HG03520 (cell line): ENCODE measurements around the gene STK32C.
"Not testable (repeated sequence)": the region's sequence is repeated elsewhere in the genome, so short reads cannot be mapped to it uniquely, and the experiment has no call there.

Experiments used
- ATAC-seq: cut with Tn5 transposase; IDR thresholded peaks from one replicate; pipeline ENCODE4 v1.9.1; 2021; ENCODE audit warnings: mild to moderate bottlenecking, moderate library complexity; ENCODE audit not compliant: unreplicated experiment

Gene STK32C

DNA sequence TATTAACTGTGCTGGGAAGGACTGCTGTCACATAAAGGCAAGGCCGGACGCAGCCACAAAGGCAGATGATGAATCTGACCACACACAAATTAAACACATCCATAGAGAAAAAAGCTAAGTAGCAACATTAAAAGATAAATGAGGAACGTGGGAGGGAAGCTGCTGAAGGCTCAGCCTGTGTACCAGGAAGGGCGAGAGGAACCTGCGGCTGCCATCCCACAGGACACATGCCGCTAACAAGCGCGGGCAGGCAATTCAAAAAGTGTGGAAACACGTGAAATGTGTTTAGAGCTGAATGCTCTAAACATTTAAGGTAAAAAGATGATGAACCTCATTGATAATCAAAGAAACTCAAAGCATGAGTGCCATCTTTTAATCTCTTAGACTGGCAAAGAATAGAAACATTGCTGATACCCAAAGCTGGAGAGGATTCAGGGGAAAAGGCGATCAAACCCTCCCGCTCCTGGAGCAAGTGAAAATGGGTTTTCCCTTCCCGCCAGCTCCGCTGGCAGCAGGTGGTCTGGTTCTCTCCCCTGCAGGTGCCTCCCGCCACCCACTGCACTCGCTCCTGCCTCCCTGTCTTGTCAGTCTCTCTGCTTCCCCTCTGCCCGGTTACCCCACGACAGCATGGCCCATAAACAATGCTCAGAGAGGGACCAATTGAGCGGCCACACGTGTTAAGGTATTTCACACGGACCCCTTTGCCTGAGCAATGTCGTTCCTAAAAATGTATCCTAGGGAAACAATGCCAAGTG is 4.2 kb downstream of the STK32C start:
- ATAC-seq = no peak

DNA sequence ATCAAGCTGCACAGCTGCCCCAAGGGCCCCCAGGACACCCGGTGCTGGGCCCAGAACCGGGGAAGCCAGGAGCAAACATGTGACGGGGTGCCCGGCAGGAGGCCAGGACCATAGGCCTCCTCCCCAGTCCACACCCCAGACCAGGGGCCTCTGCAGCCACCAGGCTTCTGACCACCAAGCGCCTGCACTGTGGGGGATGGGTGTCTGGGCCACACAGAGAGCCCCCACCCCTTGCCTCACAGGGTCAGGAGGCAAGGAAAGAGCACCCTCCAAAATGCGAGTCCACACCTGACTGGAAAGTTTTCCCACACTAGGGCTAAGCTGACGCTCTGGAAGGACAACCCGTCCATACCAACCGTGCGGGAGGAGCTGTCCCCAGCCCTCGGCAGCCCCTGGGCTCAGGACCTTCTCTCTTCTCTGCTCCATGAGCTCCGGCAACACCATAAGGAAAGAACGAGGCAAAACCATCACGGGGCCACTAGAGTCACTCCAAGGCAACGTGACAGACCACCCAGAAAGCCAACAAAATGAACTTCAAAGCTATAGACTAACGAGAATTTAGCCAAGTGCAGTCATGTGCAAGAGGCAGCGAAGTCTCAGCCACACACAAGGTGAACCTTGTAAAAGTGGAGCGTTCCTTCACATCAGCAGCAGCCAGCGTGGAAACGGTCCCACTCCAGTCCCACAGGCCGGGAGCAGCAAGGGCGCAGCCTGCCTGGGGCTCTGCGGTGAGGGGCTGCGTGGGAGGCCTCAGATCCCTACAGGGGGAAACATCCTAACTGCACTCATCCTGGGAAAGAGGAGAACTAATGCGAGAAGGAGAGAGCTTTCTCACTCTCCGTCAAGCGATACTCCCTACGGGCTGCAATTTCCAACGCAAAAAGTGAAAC is 5.1 kb downstream of the STK32C start:
- ATAC-seq = no peak

GRCh38 chr10:132301371-132302330 is 6.1 kb downstream of the STK32C start:
- no peak for ATAC-seq

DNA sequence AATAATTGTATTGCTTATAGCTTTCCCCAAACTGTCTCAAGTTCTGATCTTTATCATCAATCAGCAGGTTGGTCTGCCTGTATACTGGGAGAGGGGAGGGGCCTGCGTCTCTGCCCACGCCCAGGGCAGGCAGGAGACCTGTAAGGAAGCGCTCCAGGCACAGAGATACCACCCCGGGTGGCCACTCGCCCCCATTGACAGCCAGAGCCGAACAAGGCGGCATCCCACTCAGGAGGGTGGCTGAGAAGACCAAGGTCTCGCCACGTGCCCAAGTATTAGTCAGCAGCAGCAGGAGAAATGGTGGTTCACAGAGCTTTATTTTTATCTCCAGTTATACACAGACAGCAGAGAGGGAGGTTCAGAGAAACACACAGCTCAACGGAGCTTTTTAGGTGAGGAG is 7.2 kb downstream of the STK32C start:
- ATAC-seq = no peak

GRCh38 chr10:132299371-132300336 is 8.1 kb downstream of the STK32C start:
- ATAC-seq = no peak

DNA sequence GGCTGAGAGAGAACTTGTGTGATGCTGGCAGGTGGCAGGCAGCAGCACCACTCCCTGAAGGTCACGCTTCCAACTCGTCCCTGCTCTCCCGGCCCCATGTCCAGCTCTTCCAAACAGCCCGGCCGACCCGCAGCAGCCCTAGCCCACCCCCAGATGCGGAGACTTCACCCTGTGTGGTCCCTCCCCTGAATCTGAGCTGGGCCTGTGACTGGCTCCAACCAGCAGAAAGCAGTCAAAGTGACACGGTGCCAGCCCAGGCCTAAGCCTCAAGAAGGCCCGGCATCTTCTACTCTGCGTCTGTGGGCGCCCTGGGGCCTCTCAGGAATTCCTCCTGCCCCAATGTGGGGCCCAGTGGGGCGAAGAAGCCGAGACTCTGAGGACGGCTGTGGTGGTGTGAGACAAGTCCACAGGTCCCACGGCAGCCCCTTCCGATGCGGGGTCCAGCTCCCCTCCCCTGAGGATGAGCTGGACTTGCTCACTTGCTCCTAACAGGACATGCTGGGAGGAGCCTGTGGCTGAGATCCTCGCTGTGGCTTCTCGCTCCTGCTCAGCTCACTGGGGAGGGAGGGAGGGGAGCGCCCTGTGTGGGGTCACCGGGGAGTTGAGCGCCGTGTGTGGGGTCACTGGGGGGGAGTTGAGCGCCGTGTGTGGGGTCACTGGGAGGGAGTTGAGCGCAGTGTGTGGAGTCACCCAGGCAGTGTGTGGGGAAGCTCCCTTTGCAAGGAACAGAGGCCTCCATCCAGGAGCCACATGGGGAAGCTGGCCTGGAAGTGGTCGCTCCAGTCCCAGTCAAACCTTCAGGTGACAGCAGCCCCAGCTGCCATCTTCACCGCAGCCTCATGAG is 9.5 kb downstream of the STK32C start:
- no peak for ATAC-seq

- ATAC-seq = no peak
These were observed 10.2 kb downstream of the STK32C start for GRCh38 chr10:132297526-132297925.

DNA sequence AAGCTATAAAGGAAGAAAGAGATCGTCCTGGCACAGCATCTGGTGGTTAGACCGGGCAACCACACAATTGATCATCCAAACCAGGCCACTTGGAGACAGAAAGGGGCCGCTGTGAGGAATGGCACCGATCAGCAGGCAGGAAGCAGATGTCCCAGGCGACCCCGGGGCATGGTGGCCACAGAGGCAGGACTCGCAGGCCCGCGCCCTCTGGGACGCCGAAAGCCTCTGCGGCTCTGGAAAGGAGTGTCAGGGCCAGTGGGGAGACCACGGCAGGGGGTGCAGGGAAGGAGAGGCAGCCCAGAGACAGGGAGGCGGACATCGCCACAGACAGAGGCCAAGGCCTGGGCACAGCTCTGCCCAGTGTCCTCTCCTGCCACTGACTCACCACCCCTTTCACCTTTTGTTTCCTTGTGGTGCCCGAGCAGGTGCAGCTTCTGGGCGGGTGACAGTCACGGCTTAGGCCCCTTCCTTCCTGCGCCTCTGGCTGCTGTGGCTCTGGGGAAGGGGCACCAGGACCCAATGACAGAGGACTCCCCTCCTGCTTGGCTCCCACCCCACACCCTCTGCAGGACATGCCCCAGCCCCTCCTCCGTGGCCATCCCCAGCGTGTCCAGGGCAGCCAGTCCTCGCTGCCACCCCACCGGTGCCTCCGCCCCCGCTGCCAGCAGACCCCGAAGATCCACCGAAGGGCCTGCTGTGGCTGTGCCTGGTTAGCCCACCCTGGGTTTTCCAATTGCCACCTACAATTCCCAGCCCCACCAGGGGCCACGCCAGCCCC is 10.9 kb downstream of the STK32C start:
- ATAC-seq = no peak

GRCh38 chr10:132295481-132295880 is 12.3 kb downstream of the STK32C start:
- not testable (repeated sequence) for ATAC-seq

DNA sequence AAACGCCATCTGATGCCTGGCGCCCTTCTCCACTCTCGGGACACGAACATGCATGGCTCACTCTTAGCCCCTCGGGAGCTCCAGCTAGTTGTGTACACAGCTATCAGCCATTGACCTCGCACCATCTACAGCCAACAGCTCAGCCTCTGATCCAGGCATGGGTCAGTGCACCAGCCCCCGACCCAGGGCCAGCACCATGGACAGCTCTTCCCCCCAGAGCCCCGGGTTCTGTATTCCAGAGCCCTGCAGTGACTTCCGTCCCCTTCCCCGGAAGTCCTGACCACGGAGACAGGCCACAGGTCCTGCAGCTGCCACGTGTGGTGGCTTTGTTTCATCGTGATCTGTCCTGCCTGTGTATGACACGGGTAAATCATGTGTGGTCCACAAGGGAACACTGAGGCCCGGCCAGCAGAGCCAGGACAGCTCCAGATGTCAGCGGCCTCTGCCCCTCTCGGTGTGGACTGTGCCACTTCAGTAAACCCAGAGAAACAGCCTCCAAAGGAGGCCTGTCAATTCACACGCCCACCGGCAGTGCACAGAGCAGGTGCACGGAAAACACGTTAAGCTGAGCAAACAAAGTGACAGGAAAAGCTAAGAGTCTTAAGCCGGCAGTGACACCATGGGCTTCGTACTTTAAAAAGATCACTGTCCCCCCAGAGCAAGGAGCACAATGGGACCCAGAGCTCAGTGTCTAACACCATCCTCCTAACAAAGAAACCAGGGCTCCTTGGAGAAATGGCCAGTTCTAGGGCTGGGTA is 13.0 kb downstream of the STK32C start:
- ATAC-seq = no peak

DNA sequence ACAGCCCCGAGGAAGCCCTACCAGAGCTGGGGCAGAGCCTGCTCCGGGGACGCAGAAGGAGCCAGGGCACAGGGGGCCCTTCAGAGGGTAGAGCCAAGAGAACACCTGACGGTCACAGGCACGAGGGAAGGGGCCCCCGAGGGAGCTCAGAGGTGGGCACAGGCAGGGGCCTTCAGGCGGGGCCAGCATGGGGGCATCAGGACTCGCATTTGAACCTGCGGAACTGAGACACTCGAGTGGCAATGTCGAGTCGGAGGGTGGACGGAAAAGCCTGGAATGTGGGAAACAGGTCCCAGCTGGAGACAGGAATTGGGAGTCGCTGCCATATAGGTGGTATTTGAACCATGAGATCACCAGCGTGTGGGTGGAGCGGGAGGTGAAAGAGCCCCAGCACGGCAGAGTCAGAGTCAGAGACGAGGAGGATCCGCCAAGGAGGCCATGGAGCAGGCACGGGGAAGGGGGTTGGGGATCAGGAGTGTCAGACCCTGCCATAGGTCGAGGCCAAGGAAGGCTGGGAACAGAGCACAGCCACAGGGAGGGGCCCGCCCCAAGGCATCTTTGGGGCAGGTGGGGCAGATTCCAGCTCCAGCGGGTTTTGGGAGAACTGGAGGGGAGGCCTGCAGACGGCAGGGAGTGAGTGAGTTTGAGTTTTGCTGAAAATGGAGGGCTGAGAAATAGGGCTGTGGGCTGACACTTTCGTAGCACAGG is 13.8 kb downstream of the STK32C start:
- ATAC-seq = no peak

- no peak for ATAC-seq
These were observed 14.4 kb downstream of the STK32C start for GRCh38 chr10:132293201-132293812.

GRCh38 chr10:132292287-132293200 is 15.2 kb downstream of the STK32C start:
- ATAC-seq = no peak

GRCh38 chr10:132291826-132292225 is 15.9 kb downstream of the STK32C start:
- ATAC-seq = no peak

DNA sequence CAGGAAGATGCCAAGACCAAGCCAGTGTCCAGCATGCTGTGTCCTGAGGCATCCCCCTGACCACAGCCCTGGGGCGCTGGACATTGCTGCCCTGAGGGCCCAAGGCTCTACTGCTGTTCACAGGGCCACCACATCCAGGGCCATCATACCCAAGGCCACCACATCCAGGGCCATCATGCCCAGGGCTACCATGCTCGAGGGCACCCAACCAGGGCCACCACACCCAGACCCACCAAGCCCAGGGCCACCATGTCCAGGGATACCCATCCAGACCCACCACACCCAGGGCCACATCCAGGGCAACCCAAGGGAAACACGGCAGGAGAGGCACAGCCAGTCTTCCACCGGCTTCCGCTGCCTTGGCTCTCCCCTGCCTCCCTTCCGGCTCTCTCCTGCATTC is 17.1 kb downstream of the STK32C start:
- no peak for ATAC-seq
